Karpas-422 (cell line): Measurements from ENCODE around the gene TNFRSF18. TPM values are rescaled to one million over a fixed set of nuclear protein-coding genes. Genes with fewer than 3 reads are reported as not detected.
A peak's percentile ranks its signal among the peaks of the same experiment; 100 is the strongest.

ENCODE experiments used
- DNase-seq: peaks from one replicate; pipeline ENCODE4 v3.0.0-alpha.2; 2015
- H2AFZ ChIP-seq: fragments of 200-600 bp; sonication (generic); 2 replicates; pipeline ENCODE4 v1.6.1; 2014; ENCODE audit warnings: antibody characterized with exemption, low read length, mixed read lengths
- H3K27ac ChIP-seq: fragments of 200-600 bp; sonication (generic); 2 replicates; pipeline ENCODE4 v1.5.1; 2014; ENCODE audit warnings: mild to moderate bottlenecking, low read length, moderate library complexity
- H3K27me3 ChIP-seq: fragments of 200-600 bp; sonication (generic); 2 replicates; pipeline ENCODE4 v1.6.1; 2014; ENCODE audit warnings: low read length, mixed read lengths
- H3K36me3 ChIP-seq: fragments of 200-600 bp; sonication (generic); 2 replicates; pipeline ENCODE4 v1.6.1; 2014; ENCODE audit warnings: low read length, mixed read lengths; ENCODE audit not compliant: insufficient read depth
- H3K4me1 ChIP-seq: fragments of 200-600 bp; sonication (generic); 2 replicates; pipeline ENCODE4 v1.6.1; 2014; ENCODE audit warnings: mild to moderate bottlenecking, low read length, mixed read lengths
- H3K4me2 ChIP-seq: fragments of 200-600 bp; sonication (generic); 2 replicates; pipeline ENCODE4 v1.6.1; 2014; ENCODE audit warnings: low read length, low read depth, mild to moderate bottlenecking; ENCODE audit not compliant: poor library complexity, severe bottlenecking
- H3K4me3 ChIP-seq: fragments of 200-600 bp; sonication (generic); 2 replicates; pipeline ENCODE4 v1.5.1; 2014; ENCODE audit warnings: mild to moderate bottlenecking, antibody characterized with exemption, low read length, mixed read lengths
- H3K79me2 ChIP-seq: fragments of 200-600 bp; sonication (generic); 2 replicates; pipeline ENCODE4 v1.6.1; 2014; ENCODE audit warnings: mild to moderate bottlenecking, low read length, mixed read lengths
- H3K9ac ChIP-seq: fragments of 200-600 bp; sonication (generic); 2 replicates; pipeline ENCODE4 v1.6.0; 2014; ENCODE audit warnings: low read length
- H3K9me2 ChIP-seq: fragments of 200-600 bp; sonication (generic), shearing (Covaris generic); replicated peaks from 2 replicates; pipeline ENCODE4 v1.6.0; 2014; ENCODE audit warnings: mild to moderate bottlenecking, low read length, moderate library complexity; ENCODE audit not compliant: insufficient read depth
- H3K9me3 ChIP-seq: fragments of 300-700, 200-600 bp; sonication (generic); 2 replicates; pipeline ENCODE4 v1.6.1; 2014; ENCODE audit warnings: low read length, mixed read lengths
- H4K20me1 ChIP-seq: fragments of 200-600 bp; sonication (generic); 2 replicates; pipeline ENCODE4 v1.6.1; 2014; ENCODE audit warnings: mild to moderate bottlenecking, antibody characterized with exemption, low read length, low read depth; ENCODE audit not compliant: insufficient read depth
- total RNA-seq: library from RNA; depleted of rRNA; stranded (reverse); fragments of >200 nt; shearing (Covaris generic); gene quantifications from 2 replicates; pipeline ENCODE4 v1.2.3, GENCODE V29; 2014; ENCODE audit warnings: low replicate concordance

The TNFRSF18 gene
- total RNA-seq, 1 experiment from 2014 or later: 0.30 TPM

- no peak for DNase-seq
- H3K79me2 ChIP-seq: no peaks in the 10 kb centered on the region
- H3K4me1 ChIP-seq: no peaks in the 10 kb centered on the region; the same call in 1 of the 2 replicates
- no peak overlapping the region for H3K4me3 ChIP-seq
- no peaks in the 10 kb centered on the region for H3K9me3 ChIP-seq
- H3K9me2 ChIP-seq: no peaks in the 10 kb centered on the region
- no peak overlapping the region for H3K9ac ChIP-seq
- H3K36me3 ChIP-seq: no peaks in the 10 kb centered on the region
- H3K4me2 ChIP-seq: no peak overlapping the region
- peaks cover 7% of the 10 kb centered on the region; the same call in 1 of the 2 replicates for H4K20me1 ChIP-seq
- no peak overlapping the region for H3K27ac ChIP-seq
- H3K27me3 ChIP-seq: no peaks in the 10 kb centered on the region
- no peak overlapping the region for H2AFZ ChIP-seq
Measured at GRCh38 chr1:1238702-1239178, 32.3 kb upstream of the TNFRSF18 start.

DNA sequence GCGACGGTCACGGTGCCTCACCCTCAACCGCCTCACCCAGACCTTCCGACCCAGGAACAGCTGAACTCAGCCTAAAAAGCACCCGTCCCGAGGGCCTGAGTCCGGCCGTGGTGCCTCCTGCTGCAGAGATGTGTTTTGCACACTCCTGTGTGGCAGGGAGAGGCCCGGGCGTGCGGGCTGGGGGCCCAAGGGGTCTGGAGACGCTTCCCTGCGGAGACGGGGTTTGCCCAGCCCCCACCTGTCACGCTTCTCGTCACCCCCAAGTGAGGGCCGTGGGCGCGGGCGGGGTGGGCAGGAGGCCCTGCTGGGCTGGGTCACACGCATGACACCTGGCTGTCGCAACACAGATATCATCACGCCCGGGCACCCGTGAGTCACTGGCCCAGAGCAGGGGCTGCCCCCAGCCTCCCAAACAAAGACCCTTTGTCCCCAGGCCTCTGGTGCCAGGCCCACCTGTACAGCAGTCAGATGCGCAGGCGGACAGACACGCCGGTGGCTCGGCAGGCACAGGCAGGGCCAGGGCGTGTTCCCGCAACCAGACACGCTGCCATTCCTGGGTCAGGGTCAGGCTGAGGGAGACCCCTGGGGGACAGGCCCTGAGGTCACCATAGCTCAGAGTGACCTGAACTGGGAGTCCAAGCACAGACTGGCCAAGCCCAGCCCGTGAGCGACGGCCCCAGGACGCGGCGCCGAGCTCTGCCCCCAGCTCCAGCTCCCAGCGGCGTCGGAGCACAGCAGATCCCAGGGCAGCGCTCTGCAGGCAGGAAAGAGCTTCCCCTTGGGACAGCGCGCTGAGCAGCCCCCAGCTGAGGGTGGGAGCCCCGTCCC is 31.7 kb upstream of the TNFRSF18 start:
- peaks cover 13% of the 10 kb centered on the region; the same call in 1 of the 2 replicates for H4K20me1 ChIP-seq
- no peak for DNase-seq
- no peaks in the 10 kb centered on the region for H3K9me3 ChIP-seq
- no peaks in the 10 kb centered on the region for H3K36me3 ChIP-seq
- H2AFZ ChIP-seq: no peak overlapping the region
- H3K4me3 ChIP-seq: no peak overlapping the region
- no peak overlapping the region for H3K9ac ChIP-seq
- H3K27me3 ChIP-seq: no peaks in the 10 kb centered on the region
- no peaks in the 10 kb centered on the region for H3K9me2 ChIP-seq
- no peak overlapping the region for H3K27ac ChIP-seq
- no peak overlapping the region for H3K4me2 ChIP-seq
- 0 out of 2 replicates have a peak, but pooled peaks cover 5% of the 10 kb centered on the region for H3K79me2 ChIP-seq
- peaks cover 5% of the 10 kb centered on the region for H3K4me1 ChIP-seq

DNA sequence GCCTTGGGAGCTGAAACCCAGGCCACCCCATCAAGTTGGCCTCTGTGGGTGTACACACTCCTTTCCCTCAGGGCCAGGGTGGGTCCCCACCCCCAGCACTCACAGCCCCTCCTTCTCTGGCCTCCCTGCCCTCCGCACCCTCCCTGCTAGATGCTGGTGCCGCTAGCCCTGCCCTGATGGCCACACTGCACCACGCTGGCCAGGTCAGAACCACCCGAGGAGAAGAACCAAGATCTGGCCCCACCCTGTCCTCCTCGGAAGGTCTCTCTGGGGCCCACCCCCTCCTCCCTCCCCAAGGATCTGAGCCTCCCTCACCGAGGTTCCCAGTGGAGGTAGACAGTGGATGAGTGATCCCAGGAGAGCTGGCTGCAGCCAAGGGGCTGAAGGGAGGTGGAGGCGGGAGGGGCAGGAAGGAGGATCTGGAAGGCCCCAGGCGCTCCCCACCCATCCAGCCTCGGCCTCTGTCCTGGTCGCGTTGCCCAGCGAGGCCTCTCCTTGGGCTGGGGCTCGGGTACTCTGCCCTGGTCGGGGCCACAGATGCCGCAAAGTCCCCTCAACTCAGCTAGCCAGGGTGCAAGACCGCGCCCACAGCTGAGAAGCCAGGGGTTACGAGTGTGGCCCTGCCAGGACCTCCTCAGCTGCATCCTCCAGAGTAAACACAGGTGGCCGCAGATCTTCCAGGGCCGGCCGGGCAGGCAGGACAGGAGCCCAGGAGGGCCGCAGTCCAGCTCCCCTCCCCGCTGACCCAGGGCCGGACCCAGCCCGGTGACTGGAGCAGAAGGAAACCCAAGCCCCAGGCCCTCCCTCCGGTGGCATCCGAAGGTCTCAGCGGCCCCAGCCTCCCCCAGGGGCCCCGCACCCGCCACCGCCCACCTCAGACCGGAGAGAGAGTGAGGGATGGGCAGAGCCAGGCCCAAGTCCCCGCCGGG is 30.8 kb upstream of the TNFRSF18 start:
- H3K4me2 ChIP-seq: no peak overlapping the region
- H3K9ac ChIP-seq: no peak overlapping the region
- no peaks in the 10 kb centered on the region for H3K36me3 ChIP-seq

GRCh38 chr1:1236176-1236763 is 29.9 kb upstream of the TNFRSF18 start:
- Histone ChIP-seq H3K4me1 (peaks cover 12% of the 10 kb centered on the region), H3K4me2 (no peak overlapping the region), H4K20me1 (peaks cover 15% of the 10 kb centered on the region; the same call in 1 of the 2 replicates), H3K9me2 (no peaks in the 10 kb centered on the region), H3K9ac (no peak overlapping the region), H3K36me3 (no peaks in the 10 kb centered on the region), H3K79me2 (peaks cover 12% of the 10 kb centered on the region), H3K27ac (no peak overlapping the region), H3K4me3 (no peak overlapping the region), H2AFZ (no peak overlapping the region), H3K9me3 (no peaks in the 10 kb centered on the region), H3K27me3 (no peaks in the 10 kb centered on the region)
- no peak for DNase-seq

More for the DNA sequence above, 30.8 kb upstream of the TNFRSF18 start:
- no peaks in the 10 kb centered on the region for H3K9me3 ChIP-seq
- H2AFZ ChIP-seq: no peak overlapping the region
- H3K4me1 ChIP-seq: peaks cover 12% of the 10 kb centered on the region
- no peaks in the 10 kb centered on the region for H3K9me2 ChIP-seq
- no peak overlapping the region for H3K4me3 ChIP-seq
- peaks cover 15% of the 10 kb centered on the region; the same call in 1 of the 2 replicates for H4K20me1 ChIP-seq
- H3K27me3 ChIP-seq: no peaks in the 10 kb centered on the region
- H3K79me2 ChIP-seq: 0 out of 2 replicates have a peak, but pooled peaks cover 9% of the 10 kb centered on the region
- no peak for DNase-seq
- no peak overlapping the region for H3K27ac ChIP-seq

DNA sequence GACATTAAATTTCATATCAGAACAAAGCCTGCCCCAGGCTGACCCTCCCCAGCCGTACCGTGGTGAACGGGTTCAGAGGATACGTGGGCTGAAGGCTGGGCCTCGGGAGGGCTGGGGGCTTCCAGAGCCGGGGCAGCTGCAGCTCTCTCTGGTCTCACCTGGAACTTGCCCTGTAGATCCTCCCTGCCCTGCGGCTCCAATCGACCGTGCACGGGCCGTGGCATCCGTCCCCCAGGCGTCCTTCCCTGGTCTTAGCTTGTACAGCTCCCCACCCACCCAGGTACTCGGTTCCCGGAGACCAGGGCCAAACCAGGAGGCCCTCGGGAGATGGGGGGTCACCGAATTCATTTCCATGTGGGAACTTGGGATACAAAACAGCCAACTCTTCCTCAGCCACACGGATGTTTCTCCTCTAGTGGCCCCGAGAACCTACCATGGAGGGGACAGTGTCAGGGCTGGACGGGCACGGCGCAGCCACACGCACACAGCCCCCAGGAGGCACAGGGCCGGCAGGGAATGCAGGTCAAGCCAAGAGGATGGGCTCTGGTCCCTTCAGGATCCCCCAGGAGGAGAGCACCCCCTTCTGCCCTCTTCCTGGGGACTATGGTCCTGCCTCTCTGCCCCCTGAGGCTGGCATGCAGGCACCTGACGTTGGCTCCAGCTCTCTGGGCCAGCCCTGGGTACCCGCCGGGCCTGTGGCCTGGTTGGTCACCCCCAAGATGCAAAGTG is 28.8 kb upstream of the TNFRSF18 start:
- H2AFZ ChIP-seq: no peak overlapping the region
- no peak for DNase-seq
- H3K9ac ChIP-seq: no peak overlapping the region
- H3K4me2 ChIP-seq: no peak overlapping the region
- no peaks in the 10 kb centered on the region for H3K9me3 ChIP-seq
- H3K79me2 ChIP-seq: peaks cover 23% of the 10 kb centered on the region
- H3K27ac ChIP-seq: no peak overlapping the region
- no peaks in the 10 kb centered on the region for H3K36me3 ChIP-seq
- H3K4me3 ChIP-seq: no peak overlapping the region
- H3K4me1 ChIP-seq: peaks cover 18% of the 10 kb centered on the region
- H3K27me3 ChIP-seq: no peaks in the 10 kb centered on the region
- H4K20me1 ChIP-seq: peaks cover 15% of the 10 kb centered on the region; the same call in 1 of the 2 replicates
- no peaks in the 10 kb centered on the region for H3K9me2 ChIP-seq

DNA sequence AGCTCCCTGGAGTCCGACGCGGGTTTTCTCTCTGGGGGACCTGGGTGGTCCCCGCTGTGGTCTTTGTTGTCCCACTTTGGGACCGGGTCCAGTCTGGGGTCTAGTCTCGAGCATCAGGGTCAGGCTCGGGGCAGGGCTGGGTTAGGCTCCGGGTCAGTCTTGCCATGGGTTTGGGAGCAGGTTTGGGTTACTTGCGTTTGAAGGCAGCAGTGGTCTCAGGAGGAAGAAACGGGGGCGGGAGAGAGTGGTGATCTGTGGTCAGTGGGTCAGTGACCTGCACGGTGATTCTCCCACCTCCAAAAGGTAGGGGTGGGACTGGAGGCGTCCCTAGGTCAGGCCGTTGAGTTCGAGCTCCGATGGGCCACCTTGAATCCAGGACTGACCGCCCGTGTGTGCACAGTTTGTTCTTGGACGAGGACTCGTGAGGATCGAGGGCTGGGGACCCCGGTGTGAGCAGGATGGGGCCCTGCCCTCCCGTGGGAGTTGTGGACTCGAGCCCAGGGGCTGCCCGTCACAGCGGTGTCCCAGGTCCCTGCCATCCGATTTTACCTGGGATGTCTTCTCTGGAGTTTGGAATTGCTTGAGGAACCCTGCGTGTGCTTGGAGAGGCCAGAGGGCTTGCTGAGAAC is 27.9 kb upstream of the TNFRSF18 start:
- Histone ChIP-seq H3K4me3 (no peak overlapping the region), H3K9ac (no peak overlapping the region), H3K9me3 (no peaks in the 10 kb centered on the region), H2AFZ (no peak overlapping the region), H3K79me2 (peaks cover 32% of the 10 kb centered on the region), H3K27me3 (no peaks in the 10 kb centered on the region), H4K20me1 (peaks cover 21% of the 10 kb centered on the region; the same call in 1 of the 2 replicates), H3K4me1 (peaks cover 21% of the 10 kb centered on the region), H3K9me2 (no peaks in the 10 kb centered on the region), H3K27ac (no peak overlapping the region), H3K36me3 (peaks cover 3% of the 10 kb centered on the region; the same call in 1 of the 2 replicates), H3K4me2 (no peak overlapping the region)
- no peak for DNase-seq

- no peak overlapping the region for H3K9ac ChIP-seq
- no peaks in the 10 kb centered on the region for H3K9me2 ChIP-seq
- H3K36me3 ChIP-seq: peaks cover 4% of the 10 kb centered on the region; the same call in 1 of the 2 replicates
- H3K4me1 ChIP-seq: peaks cover 21% of the 10 kb centered on the region
- H3K27ac ChIP-seq: no peak overlapping the region
- peaks cover 26% of the 10 kb centered on the region; the same call in 1 of the 2 replicates for H4K20me1 ChIP-seq
- DNase-seq: no peak
- H2AFZ ChIP-seq: no peak overlapping the region
- H3K9me3 ChIP-seq: no peaks in the 10 kb centered on the region
- peak overlapping the region; percentile 29 for H3K4me2 ChIP-seq
- no peak overlapping the region for H3K4me3 ChIP-seq
- no peaks in the 10 kb centered on the region for H3K27me3 ChIP-seq
- peaks cover 39% of the 10 kb centered on the region for H3K79me2 ChIP-seq
Measured at GRCh38 chr1:1233567-1233892, 27.1 kb upstream of the TNFRSF18 start.
